Endothelial cell of umbilical vein (primary cell): Measurements from ENCODE around the gene PTPRD. TPM values are rescaled to one million over a fixed set of nuclear protein-coding genes. Genes with fewer than 3 reads are reported as not detected.

Source experiments
- BruUV-seq: library from RNA; stranded (reverse); fragments of 400-500 nt; replicated peaks from 2 replicates; lab custom pipeline; 2021; lab: Mats Ljungman, UMichigan
- CTCF ChIA-PET: fragments of 300-600, 350-600 bp; sonication (Branson Sonifier 250); formaldehyde crosslinking; loops from one replicate; lab custom pipeline; 2021; ENCODE audit warnings: antibody characterized with exemption, inconsistent platforms; lab: Charles Lee
- POLR2A ChIA-PET: fragments of 300-600, 350-600 bp; sonication (Branson Sonifier 250); formaldehyde crosslinking; loops from one replicate; lab custom pipeline; 2021; ENCODE audit warnings: antibody characterized with exemption, inconsistent platforms; lab: Charles Lee
- DNase-seq: peaks from one replicate; pipeline ENCODE4 v3.0.0-alpha.2; 2011; ENCODE audit warnings: low read depth, low spot score
- FAIRE-seq: peaks from 2 replicates; lab custom pipeline; 2011; peaks lifted over from hg19 to GRCh38; lab: Jason Lieb, UNC
- H2AFZ ChIP-seq: 2 replicates; pipeline ENCODE4 v1.6.0; 2012; ENCODE audit warnings: low read depth, low read length, control low read depth, inconsistent platforms
- H3K27ac ChIP-seq: 2 replicates; pipeline ENCODE4 v1.5.1; 2011; ENCODE audit warnings: low read depth, mild to moderate bottlenecking, control low read depth, low read length, moderate library complexity; ENCODE audit not compliant: insufficient read depth
- H3K27me3 ChIP-seq, 2 experiments: 2 replicates each; pipeline versions ENCODE4 v1.6.0 to v1.6.1; 2011; ENCODE audit warnings: low read length in 2 of 2, mixed read lengths in 1 of 2; ENCODE audit not compliant: control insufficient read depth in 2 of 2, insufficient read depth in 2 of 2
- H3K36me3 ChIP-seq, 2 experiments: 2 replicates in 1 of 2; 3 replicates in 1 of 2; pipeline ENCODE4 v1.5.1; 2011; ENCODE audit warnings: low read length in 2 of 2, mild to moderate bottlenecking in 1 of 2, moderate library complexity in 1 of 2; ENCODE audit not compliant: control insufficient read depth in 2 of 2, insufficient read depth in 2 of 2; ENCODE audit errors: extremely low read depth in 1 of 2
- H3K4me1 ChIP-seq: 3 replicates; pipeline ENCODE4 v1.5.1; 2011; ENCODE audit warnings: mild to moderate bottlenecking, low read length; ENCODE audit not compliant: control insufficient read depth, insufficient read depth; ENCODE audit errors: extremely low read depth
- H3K4me2 ChIP-seq: 2 replicates; pipeline ENCODE4 v1.6.1; 2011; ENCODE audit warnings: low read length, control low read depth, mixed read lengths; ENCODE audit not compliant: insufficient read depth
- H3K4me3 ChIP-seq, 3 experiments: fragments of 200-600 bp in 1 of 3; sonication (generic), shearing (Covaris generic) in 1 of 3; replicated peaks in 1 of 3; 2 replicates each; pipeline ENCODE4 v1.5.1; 2011 to 2016; ENCODE audit warnings: control low read depth in 3 of 3, low read length in 3 of 3, mild to moderate bottlenecking in 2 of 3, inconsistent platforms in 1 of 3, low read depth in 1 of 3, moderate library complexity in 1 of 3; ENCODE audit not compliant: insufficient read depth in 1 of 3
- H3K79me2 ChIP-seq: 2 replicates; pipeline ENCODE4 v1.6.0; 2012; ENCODE audit warnings: low read length, inconsistent platforms; ENCODE audit not compliant: control insufficient read depth, insufficient read depth
- H3K9ac ChIP-seq: replicated peaks from 2 replicates; pipeline ENCODE3; 2011; ENCODE audit warnings: low read length, control low read depth; ENCODE audit not compliant: insufficient read depth; ENCODE audit errors: extremely low read depth
- H3K9me1 ChIP-seq: replicated peaks from 3 replicates; pipeline ENCODE4 v1.6.0; 2011; ENCODE audit warnings: mild to moderate bottlenecking, low read length; ENCODE audit not compliant: control insufficient read depth, insufficient read depth; ENCODE audit errors: extremely low read depth
- H3K9me3 ChIP-seq: replicated peaks from 2 replicates; pipeline ENCODE4 v1.5.1; 2012; ENCODE audit warnings: low read length, inconsistent platforms; ENCODE audit not compliant: control insufficient read depth, insufficient read depth
- H4K20me1 ChIP-seq: replicated peaks from 2 replicates; pipeline ENCODE3; 2011; ENCODE audit warnings: mild to moderate bottlenecking, low read length; ENCODE audit not compliant: control insufficient read depth, insufficient read depth; ENCODE audit errors: extremely low read depth
- CTCF ChIP-seq, 2 donors: IDR thresholded peaks; 1 replicate in 1 of 2; 2 replicates in 1 of 2; pipeline ENCODE4 v1.5.1; 2011; ENCODE audit warnings: low read length in 2 of 2, mild to moderate bottlenecking in 2 of 2, moderate library complexity in 2 of 2, control low read depth in 1 of 2, inconsistent platforms in 1 of 2, low read depth in 1 of 2; ENCODE audit not compliant: insufficient read depth in 1 of 2; ENCODE audit errors: extremely low read depth in 1 of 2
- EZH2 ChIP-seq: IDR thresholded peaks from 2 replicates; pipeline ENCODE4 v1.6.1; 2012; ENCODE audit warnings: borderline replicate concordance, low read depth, mild to moderate bottlenecking, moderate library complexity, low read length, inconsistent platforms; ENCODE audit not compliant: severe bottlenecking
- FOS ChIP-seq: IDR thresholded peaks from 2 replicates; pipeline ENCODE4 v1.6.1; 2011; ENCODE audit warnings: mild to moderate bottlenecking, low read length, moderate library complexity, borderline replicate concordance; ENCODE audit not compliant: insufficient read depth
- GATA2 ChIP-seq: IDR thresholded peaks from 2 replicates; pipeline ENCODE4 v1.7.0; 2011; ENCODE audit warnings: low read depth, mild to moderate bottlenecking, moderate library complexity, mixed read lengths, low read length; ENCODE audit not compliant: insufficient read length, insufficient read depth
- JUN ChIP-seq: IDR thresholded peaks from 2 replicates; pipeline ENCODE4 v1.6.1; 2011; ENCODE audit warnings: borderline replicate concordance, low read depth; ENCODE audit not compliant: insufficient read length, insufficient read depth
- MAX ChIP-seq: IDR thresholded peaks from 2 replicates; pipeline ENCODE4 v1.6.1; 2011; ENCODE audit not compliant: insufficient read depth, insufficient read length
- MYC ChIP-seq: IDR thresholded peaks from one replicate; pipeline ENCODE4 v1.6.1; 2011; ENCODE audit warnings: mild to moderate bottlenecking, low read depth, low read length
- POLR2A ChIP-seq: IDR thresholded peaks from 2 replicates; pipeline ENCODE4 v1.6.1; 2012; ENCODE audit warnings: low read depth, mild to moderate bottlenecking, control low read depth, low read length
- POLR2AphosphoS5 ChIP-seq: IDR thresholded peaks from 2 replicates; pipeline ENCODE4 v1.6.1; 2012; ENCODE audit warnings: low read depth, mild to moderate bottlenecking, control low read depth, low read length, moderate library complexity; ENCODE audit not compliant: insufficient read depth
- dilution Hi-C: fragments of 300-500 bp; cut with MboI; formaldehyde crosslinking; loops from one replicate; pipeline ENCODE4 v1.15.0; 2019; ENCODE audit warnings: low sequenced_read_pairs; ENCODE audit not compliant: extremely low pct_ligation_motif_present
- intact Hi-C: fragments of 100-400 bp; cut with micrococcal nuclease; formaldehyde crosslinking; loops from one replicate; pipeline ENCODE4 v1.10.0; 2022
- polyA plus RNA-seq, 4 experiments: library from polyadenylated mRNA; depleted of rRNA in 3 of 4; stranded (reverse) in 3 of 4; unstranded in 1 of 4; fragments of >200 nt; gene quantifications; 2 replicates each; pipeline versions ENCODE4 v1.2.1 to v1.2.3, GENCODE V29; 2011 to 2012; ENCODE audit warnings: missing spikeins in 1 of 4
- total RNA-seq: library from RNA; stranded (reverse); gene quantifications from 2 replicates; pipeline ENCODE4 v1.2.3, GENCODE V29; 2021

PTPRD gene
- total and polyA plus RNA-seq, 2 donors (not counting 3 experiments of a cell fraction or from before 2014, with no cell fraction given), result 5.5 to 5.7 TPM

- no peak overlapping the region for H2AFZ ChIP-seq
- H3K9me1 ChIP-seq, result no peaks in the 10 kb centered on the region
- no TSS peak for BruUV-seq
- DNase-seq, result no peak
- H3K4me2 ChIP-seq, result no peak overlapping the region
- intact Hi-C loops, result no loop called here
- H3K4me1 ChIP-seq, result peaks cover 9% of the 10 kb centered on the region
- H3K36me3 ChIP-seq, result no peaks in the 10 kb centered on the region
- TF ChIP-seq GATA2 (no peak), EZH2 (no peak), MYC (no peak), MAX (no peak), CTCF (IDR thresholded peaks at IDR 0.05; ENCODE audit: extremely low read depth in 1 of 2, insufficient read depth in 1 of 2, low read depth in 1 of 2, low read length in 2 of 2) (no peak), POLR2AphosphoS5 (no peak), JUN (no peak), FOS (no peak), POLR2A (no peak)
- H3K27ac ChIP-seq, result no peak overlapping the region
- H3K27me3 ChIP-seq, result no peaks in the 10 kb centered on the region
- CTCF ChIA-PET, result interaction anchor here (1.6 to 2.7 kb wide), 3 partner anchors 38 to 227 kb away, joined by 3 to 16 read pairs (median 16); no protein-coding TSS in a partner anchor
- dilution Hi-C loops, result no loop called here
- no peak overlapping the region for H3K4me3 ChIP-seq
- no peak for FAIRE-seq
- POLR2A ChIA-PET, result no interaction called here
- no peak overlapping the region for H3K9ac ChIP-seq
- H3K9me3 ChIP-seq, result no peaks in the 10 kb centered on the region
- no peaks in the 10 kb centered on the region for H3K79me2 ChIP-seq
- H4K20me1 ChIP-seq, result no peaks in the 10 kb centered on the region
These were observed 340.0 kb downstream of the PTPRD start for GRCh38 chr9:10272830-10273229.
